Activated CD4-positive, alpha-beta T cell treated with anti-CD3 and anti-CD28 coated beads, Interleukin-2, amount 10 ng/mL, durations not matched to agents 24 days and 14 days (primary cell): ENCODE data around the gene GLRA2. TPM values are rescaled to one million over a fixed set of nuclear protein-coding genes. Genes with fewer than 3 reads are reported as not detected.
"Not testable (repeated sequence)": the region's sequence is repeated elsewhere in the genome, so short reads cannot be mapped to it uniquely, and the experiment has no call there.

Source experiments
- DNase-seq: peaks from one replicate; pipeline ENCODE4 v3.0.0; 2022
- H3K27ac Mint-ChIP-seq: one replicate; pipeline ENCODE4 v1.8.0; 2022; ENCODE audit warnings: mild to moderate bottlenecking, mixed read lengths
- H3K27me3 Mint-ChIP-seq: one replicate; pipeline ENCODE4 v1.8.0; 2022; ENCODE audit warnings: mixed read lengths
- H3K36me3 Mint-ChIP-seq: one replicate; pipeline ENCODE4 v1.8.0; 2022; ENCODE audit warnings: low read depth, mild to moderate bottlenecking, mixed read lengths
- H3K4me1 Mint-ChIP-seq: one replicate; pipeline ENCODE4 v1.8.0; 2021; ENCODE audit warnings: mixed read lengths
- H3K4me3 Mint-ChIP-seq: one replicate; pipeline ENCODE4 v1.8.0; 2022; ENCODE audit warnings: mild to moderate bottlenecking, moderate library complexity, mixed read lengths
- H3K9me3 Mint-ChIP-seq: one replicate; pipeline ENCODE4 v1.8.0; 2021; ENCODE audit warnings: mixed read lengths
- intact Hi-C: fragments of 100-400 bp; cut with micrococcal nuclease; formaldehyde crosslinking; loops from one replicate; pipeline ENCODE4 v1.15.1; 2023
- total RNA-seq: library from RNA; stranded (reverse); gene quantifications from 2 replicates; pipeline ENCODE4 v1.2.3, GENCODE V29; 2022

GLRA2 gene
- total RNA-seq, 1 donor from 2014 or later, result not detected

GRCh38 chrX:14618177-14618965 is 89.0 kb downstream of the GLRA2 start:
- H3K9me3 Mint-ChIP-seq, result no peaks in the 10 kb centered on the region
- no peaks in the 10 kb centered on the region for H3K4me1 Mint-ChIP-seq
- no peak for DNase-seq
- H3K27ac Mint-ChIP-seq, result no peak overlapping the region
- H3K36me3 Mint-ChIP-seq, result no peaks in the 10 kb centered on the region
- no peak overlapping the region for H3K4me3 Mint-ChIP-seq
- no peaks in the 10 kb centered on the region for H3K27me3 Mint-ChIP-seq
- intact Hi-C loops, result no loop called here

- Mint-ChIP-seq H3K27ac (no peak overlapping the region), H3K9me3 (no peaks in the 10 kb centered on the region), H3K36me3 (no peaks in the 10 kb centered on the region), H3K27me3 (no peaks in the 10 kb centered on the region), H3K4me3 (no peak overlapping the region), H3K4me1 (no peaks in the 10 kb centered on the region)
- DNase-seq, result no peak
- intact Hi-C loops, result no loop called here
These were observed 101.4 kb downstream of the GLRA2 start for GRCh38 chrX:14630733-14631132.

- no peak overlapping the region for H3K27ac Mint-ChIP-seq
- H3K4me1 Mint-ChIP-seq, result no peaks in the 10 kb centered on the region
- no peak for DNase-seq
- no peaks in the 10 kb centered on the region for H3K27me3 Mint-ChIP-seq
- H3K9me3 Mint-ChIP-seq, result no peaks in the 10 kb centered on the region
- H3K36me3 Mint-ChIP-seq, result no peaks in the 10 kb centered on the region
- intact Hi-C loops, result no loop called here
- no peak overlapping the region for H3K4me3 Mint-ChIP-seq
These were observed 112.6 kb downstream of the GLRA2 start for GRCh38 chrX:14641681-14642655.

GRCh38 chrX:14660970-14661369 is 131.6 kb downstream of the GLRA2 start:
- no peaks in the 10 kb centered on the region for H3K4me1 Mint-ChIP-seq
- H3K4me3 Mint-ChIP-seq, result no peak overlapping the region
- H3K27ac Mint-ChIP-seq, result no peak overlapping the region
- intact Hi-C loops, result no loop called here
- no peak for DNase-seq
- H3K36me3 Mint-ChIP-seq, result no peaks in the 10 kb centered on the region
- no peaks in the 10 kb centered on the region for H3K27me3 Mint-ChIP-seq
- H3K9me3 Mint-ChIP-seq, result no peaks in the 10 kb centered on the region

DNA sequence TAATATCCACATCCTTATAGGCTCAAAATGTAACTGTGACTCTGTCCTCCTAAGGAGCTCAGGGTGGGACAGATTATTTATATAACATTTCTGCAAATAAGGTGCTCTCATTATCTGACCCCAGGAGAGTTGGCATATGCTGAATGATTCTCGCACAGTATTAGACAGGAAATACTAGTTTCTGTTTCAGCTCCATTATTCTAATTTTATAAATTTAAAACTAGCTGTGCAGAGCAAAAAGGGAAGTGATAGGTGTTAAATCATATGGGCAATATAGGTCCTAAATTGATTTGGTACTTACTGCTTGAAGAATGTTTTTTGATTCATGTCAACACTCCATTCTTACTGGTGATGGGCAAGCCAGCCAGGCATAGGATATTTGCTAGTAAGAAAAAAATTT is 141.5 kb downstream of the GLRA2 start:
- H3K4me3 Mint-ChIP-seq, result no peak overlapping the region

GRCh38 chrX:14672611-14673172 is 143.4 kb downstream of the GLRA2 start:
- H3K36me3 Mint-ChIP-seq, result no peaks in the 10 kb centered on the region
- H3K27me3 Mint-ChIP-seq, result no peaks in the 10 kb centered on the region
- no peak overlapping the region for H3K27ac Mint-ChIP-seq
- H3K9me3 Mint-ChIP-seq, result no peaks in the 10 kb centered on the region
- intact Hi-C loops, result no loop called here
- no peak overlapping the region for H3K4me3 Mint-ChIP-seq
- H3K4me1 Mint-ChIP-seq, result no peaks in the 10 kb centered on the region
- DNase-seq, result no peak

More for the DNA sequence above, 141.5 kb downstream of the GLRA2 start:
- intact Hi-C loops, result no loop called here
- no peaks in the 10 kb centered on the region for H3K4me1 Mint-ChIP-seq
- H3K9me3 Mint-ChIP-seq, result no peaks in the 10 kb centered on the region
- H3K36me3 Mint-ChIP-seq, result no peaks in the 10 kb centered on the region
- no peak overlapping the region for H3K27ac Mint-ChIP-seq
- no peak for DNase-seq
- no peaks in the 10 kb centered on the region for H3K27me3 Mint-ChIP-seq

DNA sequence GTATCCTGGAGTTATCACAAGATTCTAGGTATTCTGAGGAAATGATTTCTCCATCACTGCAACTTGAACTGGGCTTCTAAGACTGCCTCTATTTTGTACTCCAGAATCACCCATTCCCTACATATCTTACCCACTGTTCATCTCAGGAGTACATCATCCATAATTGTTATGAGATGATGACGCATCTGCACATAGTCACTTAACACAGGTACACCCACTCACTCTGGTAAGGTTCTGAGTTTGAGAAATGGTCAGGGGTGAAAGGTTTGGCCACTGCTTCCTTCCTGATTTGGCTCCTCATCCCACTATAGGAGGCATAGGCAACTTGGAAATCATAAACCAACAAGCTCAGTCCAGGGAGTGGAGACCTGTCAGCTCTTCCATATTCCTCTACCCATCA is 143.9 kb downstream of the GLRA2 start:
- no peaks in the 10 kb centered on the region for H3K9me3 Mint-ChIP-seq
- H3K4me3 Mint-ChIP-seq, result no peak overlapping the region
- H3K36me3 Mint-ChIP-seq, result no peaks in the 10 kb centered on the region
- intact Hi-C loops, result no loop called here
- DNase-seq, result no peak
- no peaks in the 10 kb centered on the region for H3K27me3 Mint-ChIP-seq
- no peaks in the 10 kb centered on the region for H3K4me1 Mint-ChIP-seq
- H3K27ac Mint-ChIP-seq, result no peak overlapping the region

GRCh38 chrX:14673764-14674163 is 144.4 kb downstream of the GLRA2 start:
- intact Hi-C loops, result no loop called here
- H3K4me1 Mint-ChIP-seq, result no peaks in the 10 kb centered on the region
- no peaks in the 10 kb centered on the region for H3K27me3 Mint-ChIP-seq
- H3K4me3 Mint-ChIP-seq, result no peak overlapping the region
- no peaks in the 10 kb centered on the region for H3K9me3 Mint-ChIP-seq
- no peaks in the 10 kb centered on the region for H3K36me3 Mint-ChIP-seq
- H3K27ac Mint-ChIP-seq, result no peak overlapping the region
- no peak for DNase-seq

GRCh38 chrX:14675500-14675899 is 146.2 kb downstream of the GLRA2 start:
- Mint-ChIP-seq H3K9me3 (no peaks in the 10 kb centered on the region), H3K27ac (no peak overlapping the region), H3K27me3 (no peaks in the 10 kb centered on the region), H3K36me3 (no peaks in the 10 kb centered on the region), H3K4me3 (no peak overlapping the region), H3K4me1 (no peaks in the 10 kb centered on the region)
- no peak for DNase-seq
- intact Hi-C loops, result no loop called here

GRCh38 chrX:14676431-14676830 is 147.1 kb downstream of the GLRA2 start:
- Mint-ChIP-seq H3K27ac (no peak overlapping the region), H3K9me3 (no peaks in the 10 kb centered on the region), H3K36me3 (no peaks in the 10 kb centered on the region), H3K4me1 (no peaks in the 10 kb centered on the region), H3K4me3 (no peak overlapping the region), H3K27me3 (no peaks in the 10 kb centered on the region)
- intact Hi-C loops, result no loop called here
- DNase-seq, result no peak

GRCh38 chrX:14688331-14688730 is 159.0 kb downstream of the GLRA2 start:
- H3K9me3 Mint-ChIP-seq, H3K27me3 Mint-ChIP-seq, intact Hi-C loops, H3K36me3 Mint-ChIP-seq, H3K4me1 Mint-ChIP-seq, H3K27ac Mint-ChIP-seq, DNase-seq, H3K4me3 Mint-ChIP-seq: not testable (repeated sequence)

DNA sequence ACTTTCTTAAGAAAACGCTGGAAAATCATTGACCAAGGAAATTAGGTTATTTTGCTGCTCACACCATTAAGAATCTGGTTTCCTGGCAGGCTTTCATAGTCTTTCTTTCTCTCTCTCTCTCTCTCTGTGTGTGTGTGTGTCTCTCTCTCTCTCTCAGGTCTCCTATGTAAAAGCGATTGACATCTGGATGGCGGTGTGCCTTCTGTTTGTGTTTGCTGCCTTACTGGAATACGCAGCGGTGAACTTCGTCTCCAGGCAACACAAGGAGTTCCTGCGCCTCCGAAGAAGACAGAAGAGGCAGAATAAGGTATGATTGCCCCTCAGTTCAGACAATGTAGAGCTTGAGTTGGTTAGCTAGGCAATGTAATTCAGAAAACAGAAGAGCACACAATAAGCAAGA is 161.2 kb downstream of the GLRA2 start:
- H3K4me1 Mint-ChIP-seq, result no peaks in the 10 kb centered on the region
- H3K4me3 Mint-ChIP-seq, result no peak overlapping the region
- H3K36me3 Mint-ChIP-seq, result no peaks in the 10 kb centered on the region
- no peak overlapping the region for H3K27ac Mint-ChIP-seq
- H3K9me3 Mint-ChIP-seq, result no peaks in the 10 kb centered on the region
- H3K27me3 Mint-ChIP-seq, result no peaks in the 10 kb centered on the region
- intact Hi-C loops, result no loop called here
- DNase-seq, result no peak

DNA sequence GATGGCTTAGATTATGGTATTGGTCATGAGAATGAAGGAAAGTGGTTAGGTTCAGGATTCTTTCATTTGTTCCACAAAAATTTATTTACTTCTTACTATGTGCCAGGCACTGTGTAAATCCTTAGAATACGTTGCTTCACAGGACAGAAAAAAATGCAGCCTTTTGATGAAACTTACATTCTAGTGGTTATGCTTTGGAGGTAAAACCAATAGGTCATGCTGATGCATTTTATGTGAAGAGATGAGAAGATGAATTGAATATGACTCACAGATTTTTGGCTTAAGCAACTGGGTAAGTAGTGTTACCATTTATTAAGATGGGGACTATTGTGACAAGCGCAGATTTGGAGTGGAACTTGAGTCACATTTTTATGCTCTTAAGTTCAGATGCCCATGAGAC is 165.3 kb downstream of the GLRA2 start:
- intact Hi-C loops, result no loop called here
- H3K27ac Mint-ChIP-seq, result no peak overlapping the region
- H3K27me3 Mint-ChIP-seq, result no peaks in the 10 kb centered on the region
- DNase-seq, result no peak
- no peaks in the 10 kb centered on the region for H3K4me1 Mint-ChIP-seq
- no peak overlapping the region for H3K4me3 Mint-ChIP-seq
- H3K9me3 Mint-ChIP-seq, result no peaks in the 10 kb centered on the region
- no peaks in the 10 kb centered on the region for H3K36me3 Mint-ChIP-seq

GRCh38 chrX:14697451-14697850 is 168.1 kb downstream of the GLRA2 start:
- Mint-ChIP-seq H3K27me3 (no peaks in the 10 kb centered on the region), H3K4me1 (no peaks in the 10 kb centered on the region), H3K9me3 (no peaks in the 10 kb centered on the region), H3K36me3 (no peaks in the 10 kb centered on the region), H3K27ac (no peak overlapping the region), H3K4me3 (no peak overlapping the region)
- intact Hi-C loops, result no loop called here
- peak; percentile 58 for DNase-seq
